HepG2 (cell line): ENCODE data around the gene SEPTIN2. TPM values are rescaled to one million over a fixed set of nuclear protein-coding genes. Genes with fewer than 3 reads are reported as not detected.
A peak's percentile ranks its signal among the peaks of the same experiment; 100 is the strongest.

ENCODE experiments used
- CBX2 ChIP-seq, 2 experiments: fragments of 200-600 bp in 1 of 2; sonication (generic); formaldehyde crosslinking in 1 of 2; IDR thresholded peaks; 2 replicates each; pipeline versions ENCODE4 v1.7.0 to v1.8.1; 2018 to 2022; ENCODE audit warnings: low read depth in 2 of 2, low read length in 1 of 2, mild to moderate bottlenecking in 1 of 2, missing genetic modification reagents in 1 of 2
- CREB1 ChIP-seq, 2 experiments: fragments of 450-650 bp in 1 of 2; IDR thresholded peaks; 2 replicates each; pipeline ENCODE4 v1.6.1; 2016 to 2017; ENCODE audit warnings: control low read depth in 1 of 2, mild to moderate bottlenecking in 1 of 2, missing compliant biosample characterization in 1 of 2, missing genetic modification characterization in 1 of 2
- ETV6 ChIP-seq: sonication (generic); formaldehyde crosslinking; conservative IDR thresholded peaks from 2 replicates; pipeline ENCODE4 v1.4.0; 2020; ENCODE audit warnings: missing genetic modification reagents
- FOXK2 ChIP-seq: fragments of 450-650 bp; IDR thresholded peaks from 2 replicates; pipeline ENCODE4 v1.6.1; 2016
- HMG20B ChIP-seq: conservative IDR thresholded peaks from 2 replicates; pipeline ENCODE4 v1.6.1; 2016; ENCODE audit warnings: missing genetic modification reagents, missing compliant biosample characterization
- KLF13 ChIP-seq: sonication (generic); formaldehyde crosslinking; IDR thresholded peaks from 2 replicates; pipeline ENCODE4 v1.4.0; 2020; ENCODE audit warnings: mild to moderate bottlenecking, missing genetic modification reagents
- LCORL ChIP-seq, 2 experiments: fragments of 450-650 bp in 1 of 2; sonication (generic) in 1 of 2; formaldehyde crosslinking in 1 of 2; IDR thresholded peaks; 2 replicates each; pipeline versions ENCODE4 v1.5.0 to v1.6.1; 2017 to 2020; ENCODE audit warnings: antibody characterized with exemption in 1 of 2, missing genetic modification reagents in 1 of 2
- MXD4 ChIP-seq: IDR thresholded peaks from 2 replicates; pipeline ENCODE4 v1.6.1; 2016; ENCODE audit warnings: mild to moderate bottlenecking, missing biosample characterization, missing genetic modification reagents
- MYNN ChIP-seq: sonication (generic); formaldehyde crosslinking; IDR thresholded peaks from 2 replicates; pipeline ENCODE4 v1.4.0; 2020; ENCODE audit warnings: mild to moderate bottlenecking, low read depth, missing genetic modification reagents
- NFIC ChIP-seq: IDR thresholded peaks from 2 replicates; pipeline ENCODE4 v1.6.1; 2012; ENCODE audit warnings: mild to moderate bottlenecking, low read length, inconsistent platforms
- RELA ChIP-seq: sonication (generic); formaldehyde crosslinking; IDR thresholded peaks from 2 replicates; pipeline ENCODE4 v1.4.0; 2020; ENCODE audit warnings: missing genetic modification reagents
- RORA ChIP-seq: sonication (generic); formaldehyde crosslinking; IDR thresholded peaks from 2 replicates; pipeline ENCODE4 v1.5.0; 2020; ENCODE audit warnings: mild to moderate bottlenecking, missing genetic modification reagents, moderate library complexity
- ZBTB20 ChIP-seq: sonication (generic); formaldehyde crosslinking; IDR thresholded peaks from 2 replicates; pipeline ENCODE4 v1.8.1; 2023; ENCODE audit warnings: missing genetic modification reagents, low read depth, mild to moderate bottlenecking, borderline replicate concordance
- ZNF556 ChIP-seq: sonication (generic); formaldehyde crosslinking; IDR thresholded peaks from 2 replicates; pipeline ENCODE4 v1.4.0; 2020; ENCODE audit warnings: mild to moderate bottlenecking, missing genetic modification reagents, borderline replicate concordance
- ZNF883 ChIP-seq: sonication (generic); formaldehyde crosslinking; IDR thresholded peaks from 2 replicates; pipeline ENCODE4 v1.5.1; 2020; ENCODE audit warnings: mild to moderate bottlenecking, missing genetic modification reagents; ENCODE audit errors: not compliant biosample characterization
- polyA plus RNA-seq, 8 experiments: library from polyadenylated mRNA; depleted of rRNA in 3 of 8; stranded (reverse) in 7 of 8; unstranded in 1 of 8; fragments of >200 nt; fragmentation: Illumina TruSeq in 4 of 8; extraction: Trizol in 4 of 8; gene quantifications; 2 replicates each; pipeline versions ENCODE4 v1.2.1 to v1.2.3, GENCODE V29; 2011 to 2016; ENCODE audit warnings: low read depth in 4 of 8, missing spikeins in 1 of 8, mixed read lengths in 1 of 8; ENCODE audit not compliant: insufficient read depth in 1 of 8
- total RNA-seq, 5 experiments: library from RNA; depleted of rRNA; stranded (reverse); fragments of >200 nt; fragmentation: Illumina TruSeq; extraction: Trizol; gene quantifications; 2 replicates each; pipeline ENCODE4 v1.2.3, GENCODE V29; 2016; ENCODE audit warnings: low read depth in 1 of 5
- TF ChIP-seq, protein P1 (sequence below), 2 experiments: sonication (generic) in 1 of 2; formaldehyde crosslinking in 1 of 2; IDR thresholded peaks; 2 replicates each; pipeline versions ENCODE4 v1.4.0 to v1.6.1; 2016 to 2020; ENCODE audit warnings: borderline replicate concordance in 1 of 2, low read depth in 1 of 2, mild to moderate bottlenecking in 1 of 2, missing genetic modification reagents in 1 of 2
- TF ChIP-seq, protein P2 (sequence below): IDR thresholded peaks from 2 replicates; pipeline ENCODE4 v1.6.1; 2018; ENCODE audit warnings: missing genetic modification reagents, mild to moderate bottlenecking, missing compliant biosample characterization
- TF ChIP-seq, protein P3 (sequence below): sonication (generic); formaldehyde crosslinking; conservative IDR thresholded peaks from 2 replicates; pipeline ENCODE4 v1.8.0; 2022; ENCODE audit warnings: missing genetic modification reagents
- TF ChIP-seq, protein P4 (sequence below): sonication (generic); formaldehyde crosslinking; IDR thresholded peaks from 2 replicates; pipeline ENCODE4 v1.4.0; 2020; ENCODE audit warnings: missing genetic modification reagents

Gene SEPTIN2
- total and polyA plus RNA-seq, 2 of the 13 experiments (the other 11 are each of a cell fraction or from before 2014, with no cell fraction given), result 493 to 733 TPM

DNA sequence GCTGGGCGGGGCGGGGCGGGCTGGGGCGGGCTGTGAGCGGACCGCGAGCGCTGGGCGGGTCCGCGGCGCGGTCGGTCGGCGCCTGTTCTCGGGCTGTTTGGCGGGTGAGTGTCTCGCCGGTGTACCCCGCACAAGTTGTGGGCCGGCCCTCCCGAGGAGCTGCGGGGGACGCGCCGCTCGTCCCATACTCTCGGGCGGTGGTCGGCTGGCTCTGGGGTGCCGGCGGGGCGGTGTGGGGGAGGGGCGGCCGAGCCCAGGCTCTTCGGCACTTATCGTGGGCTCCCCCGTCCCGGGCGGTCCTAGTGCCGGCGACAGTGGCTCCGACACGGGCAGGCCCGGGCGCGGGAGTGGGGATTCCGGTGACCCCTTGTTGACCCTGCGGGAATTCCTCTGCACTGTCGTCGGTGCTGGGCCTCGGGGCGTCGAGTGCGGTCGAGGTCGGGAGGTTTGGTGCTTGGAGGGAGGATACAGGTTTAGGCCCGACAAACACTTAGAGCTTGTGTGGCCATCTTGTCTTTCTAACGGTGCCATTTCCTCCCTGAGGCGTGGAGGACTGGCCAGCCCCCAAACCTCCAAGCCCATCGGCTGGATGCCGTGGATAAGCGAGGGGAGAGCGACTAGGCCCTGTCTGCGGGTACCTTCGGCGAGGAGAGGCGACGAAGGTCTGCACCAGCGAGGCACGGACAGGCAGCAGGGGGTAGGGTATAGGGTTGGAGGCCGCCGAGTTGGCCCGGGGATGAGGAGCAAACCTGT is at the start of gene SEPTIN2 (continued):
- TF ChIP-seq, protein P1, sequence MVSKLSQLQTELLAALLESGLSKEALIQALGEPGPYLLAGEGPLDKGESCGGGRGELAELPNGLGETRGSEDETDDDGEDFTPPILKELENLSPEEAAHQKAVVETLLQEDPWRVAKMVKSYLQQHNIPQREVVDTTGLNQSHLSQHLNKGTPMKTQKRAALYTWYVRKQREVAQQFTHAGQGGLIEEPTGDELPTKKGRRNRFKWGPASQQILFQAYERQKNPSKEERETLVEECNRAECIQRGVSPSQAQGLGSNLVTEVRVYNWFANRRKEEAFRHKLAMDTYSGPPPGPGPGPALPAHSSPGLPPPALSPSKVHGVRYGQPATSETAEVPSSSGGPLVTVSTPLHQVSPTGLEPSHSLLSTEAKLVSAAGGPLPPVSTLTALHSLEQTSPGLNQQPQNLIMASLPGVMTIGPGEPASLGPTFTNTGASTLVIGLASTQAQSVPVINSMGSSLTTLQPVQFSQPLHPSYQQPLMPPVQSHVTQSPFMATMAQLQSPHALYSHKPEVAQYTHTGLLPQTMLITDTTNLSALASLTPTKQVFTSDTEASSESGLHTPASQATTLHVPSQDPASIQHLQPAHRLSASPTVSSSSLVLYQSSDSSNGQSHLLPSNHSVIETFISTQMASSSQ (IDR thresholded peaks at IDR 0.05; ENCODE audit: low read depth), result no peak
- TF ChIP-seq, protein P1 (CRISPR knock-in tag; IDR thresholded peaks at IDR 0.05; ENCODE audit: borderline replicate concordance), result peak; percentile 49
- no peak for TF ChIP-seq CBX2 (IDR thresholded peaks at IDR 0.05; ENCODE audit: low read depth, low read length)
- TF ChIP-seq CBX2 (CRISPR knock-in tag; IDR thresholded peaks at IDR 0.05; ENCODE audit: low read depth), result no peak; the same call in 1 of the 2 replicates
- TF ChIP-seq MXD4 (CRISPR knock-in tag), result peak; percentile 21; the same call in 1 of the 2 replicates
- TF ChIP-seq, protein P2, sequence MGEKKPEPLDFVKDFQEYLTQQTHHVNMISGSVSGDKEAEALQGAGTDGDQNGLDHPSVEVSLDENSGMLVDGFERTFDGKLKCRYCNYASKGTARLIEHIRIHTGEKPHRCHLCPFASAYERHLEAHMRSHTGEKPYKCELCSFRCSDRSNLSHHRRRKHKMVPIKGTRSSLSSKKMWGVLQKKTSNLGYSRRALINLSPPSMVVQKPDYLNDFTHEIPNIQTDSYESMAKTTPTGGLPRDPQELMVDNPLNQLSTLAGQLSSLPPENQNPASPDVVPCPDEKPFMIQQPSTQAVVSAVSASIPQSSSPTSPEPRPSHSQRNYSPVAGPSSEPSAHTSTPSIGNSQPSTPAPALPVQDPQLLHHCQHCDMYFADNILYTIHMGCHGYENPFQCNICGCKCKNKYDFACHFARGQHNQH (CRISPR knock-in tag), result no peak
- TF ChIP-seq FOXK2, result no peak
- no peak for TF ChIP-seq CREB1 (IDR thresholded peaks at IDR 0.05)
- TF ChIP-seq CREB1 (CRISPR knock-in tag; IDR thresholded peaks at IDR 0.05), result no peak
- TF ChIP-seq, protein P3, sequence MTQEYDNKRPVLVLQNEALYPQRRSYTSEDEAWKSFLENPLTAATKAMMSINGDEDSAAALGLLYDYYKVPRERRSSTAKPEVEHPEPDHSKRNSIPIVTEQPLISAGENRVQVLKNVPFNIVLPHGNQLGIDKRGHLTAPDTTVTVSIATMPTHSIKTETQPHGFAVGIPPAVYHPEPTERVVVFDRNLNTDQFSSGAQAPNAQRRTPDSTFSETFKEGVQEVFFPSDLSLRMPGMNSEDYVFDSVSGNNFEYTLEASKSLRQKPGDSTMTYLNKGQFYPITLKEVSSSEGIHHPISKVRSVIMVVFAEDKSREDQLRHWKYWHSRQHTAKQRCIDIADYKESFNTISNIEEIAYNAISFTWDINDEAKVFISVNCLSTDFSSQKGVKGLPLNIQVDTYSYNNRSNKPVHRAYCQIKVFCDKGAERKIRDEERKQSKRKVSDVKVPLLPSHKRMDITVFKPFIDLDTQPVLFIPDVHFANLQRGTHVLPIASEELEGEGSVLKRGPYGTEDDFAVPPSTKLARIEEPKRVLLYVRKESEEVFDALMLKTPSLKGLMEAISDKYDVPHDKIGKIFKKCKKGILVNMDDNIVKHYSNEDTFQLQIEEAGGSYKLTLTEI (CRISPR knock-in tag), result no peak
- no peak for TF ChIP-seq RELA
- TF ChIP-seq HMG20B, result no peak
- TF ChIP-seq NFIC, result no peak
- TF ChIP-seq, protein P4, sequence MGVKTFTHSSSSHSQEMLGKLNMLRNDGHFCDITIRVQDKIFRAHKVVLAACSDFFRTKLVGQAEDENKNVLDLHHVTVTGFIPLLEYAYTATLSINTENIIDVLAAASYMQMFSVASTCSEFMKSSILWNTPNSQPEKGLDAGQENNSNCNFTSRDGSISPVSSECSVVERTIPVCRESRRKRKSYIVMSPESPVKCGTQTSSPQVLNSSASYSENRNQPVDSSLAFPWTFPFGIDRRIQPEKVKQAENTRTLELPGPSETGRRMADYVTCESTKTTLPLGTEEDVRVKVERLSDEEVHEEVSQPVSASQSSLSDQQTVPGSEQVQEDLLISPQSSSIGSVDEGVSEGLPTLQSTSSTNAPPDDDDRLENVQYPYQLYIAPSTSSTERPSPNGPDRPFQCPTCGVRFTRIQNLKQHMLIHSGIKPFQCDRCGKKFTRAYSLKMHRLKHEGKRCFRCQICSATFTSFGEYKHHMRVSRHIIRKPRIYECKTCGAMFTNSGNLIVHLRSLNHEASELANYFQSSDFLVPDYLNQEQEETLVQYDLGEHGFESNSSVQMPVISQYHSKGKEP (CRISPR knock-in tag), result no peak
- TF ChIP-seq LCORL (IDR thresholded peaks at IDR 0.05), result no peak
- no peak for TF ChIP-seq LCORL (CRISPR knock-in tag; IDR thresholded peaks at IDR 0.05)
- TF ChIP-seq ZNF556 (CRISPR knock-in tag), result no peak; the same call in none of the 2 replicates
- no peak for TF ChIP-seq ETV6
- no peak for TF ChIP-seq RORA (CRISPR knock-in tag)
- TF ChIP-seq ZNF883 (CRISPR knock-in tag), result peak; percentile 75
- TF ChIP-seq KLF13 (CRISPR knock-in tag), result peak; percentile 50; the same call in 1 of the 2 replicates
- TF ChIP-seq MYNN (CRISPR knock-in tag), result no peak
- peak; percentile 58 for TF ChIP-seq ZBTB20 (CRISPR knock-in tag)
